H1 (cell line): Measurements from ENCODE around the gene PKN1. TPM values are rescaled to one million over a fixed set of nuclear protein-coding genes. Genes with fewer than 3 reads are reported as not detected.

Experiments used
- BACH1 ChIP-seq: IDR thresholded peaks from 2 replicates; pipeline ENCODE4 v1.6.1; 2012; ENCODE audit warnings: low read length, improper control_type of control experiment
- KDM1A ChIP-seq: fragments of 200-600, 300-600 bp; sonication (generic); IDR thresholded peaks from 2 replicates; pipeline ENCODE4 v1.7.1; 2016; ENCODE audit warnings: mild to moderate bottlenecking, low read length, borderline replicate concordance
- KDM4A ChIP-seq: IDR thresholded peaks from one replicate; pipeline ENCODE4 v1.7.1; 2012; ENCODE audit warnings: low read depth, mild to moderate bottlenecking, moderate library complexity, low read length, inconsistent platforms; ENCODE audit not compliant: severe bottlenecking
- MAX ChIP-seq: IDR thresholded peaks from 2 replicates; pipeline ENCODE4 v1.6.1; 2012; ENCODE audit warnings: inconsistent platforms
- polyA plus RNA-seq, 7 experiments: library from polyadenylated mRNA; depleted of rRNA in 3 of 7; stranded (reverse) in 5 of 7; unstranded in 2 of 7; fragments of >200 nt in 5 of 7; fragments of 200-250 nt in 2 of 7; gene quantifications; 1 replicate in 5 of 7; 2 replicates in 1 of 7; 4 replicates in 1 of 7; pipeline versions ENCODE4 v1.2.1 to v1.2.3, GENCODE V29; 2011 to 2013; ENCODE audit warnings: missing spikeins in 2 of 7, mixed read lengths in 2 of 7
- total RNA-seq: library from RNA; stranded (reverse); fragmentation: NEBNext Ultra II Directional; extraction: Animal tissue kit (Norgen Biotek cat#: 25700); gene quantifications from 2 replicates; pipeline ENCODE4 v1.2.1, GENCODE V29; 2021
- TF ChIP-seq, protein P1 (sequence below): IDR thresholded peaks from 2 replicates; pipeline ENCODE4 v1.6.1; 2011; ENCODE audit warnings: low read length, improper control_type of control experiment

Gene PKN1
- total and polyA plus RNA-seq, 2 of the 8 experiments (the other 6 are each of a cell fraction or from before 2014, with no cell fraction given): 65.2 to 162 TPM

GRCh38 chr19:14441041-14441938 is 8.2 kb downstream of the PKN1 start (continued):
- TF ChIP-seq, protein P1, sequence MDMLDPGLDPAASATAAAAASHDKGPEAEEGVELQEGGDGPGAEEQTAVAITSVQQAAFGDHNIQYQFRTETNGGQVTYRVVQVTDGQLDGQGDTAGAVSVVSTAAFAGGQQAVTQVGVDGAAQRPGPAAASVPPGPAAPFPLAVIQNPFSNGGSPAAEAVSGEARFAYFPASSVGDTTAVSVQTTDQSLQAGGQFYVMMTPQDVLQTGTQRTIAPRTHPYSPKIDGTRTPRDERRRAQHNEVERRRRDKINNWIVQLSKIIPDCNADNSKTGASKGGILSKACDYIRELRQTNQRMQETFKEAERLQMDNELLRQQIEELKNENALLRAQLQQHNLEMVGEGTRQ: no peak
- TF ChIP-seq BACH1: no peak
- no peak for TF ChIP-seq MAX
- TF ChIP-seq KDM4A: no peak
- TF ChIP-seq KDM1A: no peak
- TF ChIP-seq, all 59 proteins: peak for 0
